K562 (cell line): ENCODE data around the gene BNIP5. TPM values are rescaled to one million over a fixed set of nuclear protein-coding genes. Genes with fewer than 3 reads are reported as not detected.

Experiments
- BRF2 ChIP-seq: IDR thresholded peaks from 3 replicates; pipeline ENCODE4 v1.6.1; 2011; ENCODE audit warnings: borderline replicate concordance, mild to moderate bottlenecking; ENCODE audit not compliant: insufficient read length, insufficient read depth
- CBX3 ChIP-seq, 2 experiments: IDR thresholded peaks; 1 replicate in 1 of 2; 2 replicates in 1 of 2; pipeline ENCODE4 v1.6.1; 2012; ENCODE audit warnings: inconsistent platforms in 2 of 2, low read length in 2 of 2, borderline replicate concordance in 1 of 2, control low read depth in 1 of 2
- CREM ChIP-seq: IDR thresholded peaks from 2 replicates; pipeline ENCODE4 v1.6.1; 2014; ENCODE audit warnings: antibody characterized with exemption, low read depth
- GABPB2 ChIP-seq: fragments of 250-450 bp; sonication (Bioruptor Pico); conservative IDR thresholded peaks from 2 replicates; pipeline ENCODE4 v1.5.1; 2021; ENCODE audit warnings: mild to moderate bottlenecking
- GATA2 ChIP-seq: sonication (generic); formaldehyde crosslinking; IDR thresholded peaks from 2 replicates; pipeline ENCODE4 v1.4.0; 2020; ENCODE audit warnings: mild to moderate bottlenecking, missing genetic modification reagents
- MAFF ChIP-seq: IDR thresholded peaks from 2 replicates; pipeline ENCODE4 v1.6.1; 2012; ENCODE audit warnings: low read length, improper control_type of control experiment
- MEF2A ChIP-seq: IDR thresholded peaks from 2 replicates; pipeline ENCODE4 v1.6.1; 2011; ENCODE audit warnings: low read depth, mild to moderate bottlenecking, low read length, moderate library complexity; ENCODE audit not compliant: control insufficient read depth
- NR1H2 ChIP-seq: sonication (generic); formaldehyde crosslinking; IDR thresholded peaks from 2 replicates; pipeline ENCODE4 v1.4.0; 2020; ENCODE audit warnings: mild to moderate bottlenecking, missing genetic modification reagents
- NR2C1 ChIP-seq, 2 experiments: fragments of 450-650 bp; IDR thresholded peaks; 2 replicates each; pipeline ENCODE4 v1.6.1; 2017; ENCODE audit warnings: mild to moderate bottlenecking in 2 of 2, antibody characterized with exemption in 1 of 2, inconsistent platforms in 1 of 2, missing compliant biosample characterization in 1 of 2, missing genetic modification characterization in 1 of 2
- SMARCB1 ChIP-seq: IDR thresholded peaks from 2 replicates; pipeline ENCODE4 v1.6.1; 2011; ENCODE audit warnings: improper control_type of control experiment, low read depth; ENCODE audit not compliant: insufficient read length
- ZNF583 ChIP-seq: fragments of 250-450 bp; sonication (Bioruptor Pico); IDR thresholded peaks from 2 replicates; pipeline ENCODE4 v1.4.0; 2020
- polyA plus RNA-seq, 8 experiments: library from polyadenylated mRNA; depleted of rRNA in 4 of 8; stranded (reverse) in 5 of 8; unstranded in 3 of 8; fragments of >200 nt; fragmentation: Nextera tagmentation in 2 of 8; fragmentation: Illumina TruSeq in 1 of 8; extraction: Ambion mirVana in 2 of 8; extraction: Trizol in 1 of 8; gene quantifications; 2 replicates each; pipeline versions ENCODE4 v1.2.1 to v1.2.3, GENCODE V29; 2011 to 2014; ENCODE audit warnings: inconsistent platforms in 1 of 8, missing spikeins in 1 of 8
- total RNA-seq, 7 experiments: library from RNA; depleted of rRNA in 6 of 7; stranded (reverse); fragments of >200 nt in 6 of 7; fragmentation: Illumina TruSeq in 2 of 7; extraction: Trizol in 2 of 7; gene quantifications; 2 replicates each; pipeline versions ENCODE4 v1.2.1 to v1.2.3, GENCODE V29; 2011 to 2021; ENCODE audit warnings: low replicate concordance in 1 of 7
- TF ChIP-seq, protein P1 (sequence below), 2 experiments: fragments of 450-650 bp; IDR thresholded peaks; 2 replicates each; pipeline ENCODE4 v1.6.1; 2018; ENCODE audit warnings: mild to moderate bottlenecking in 2 of 2, low read depth in 1 of 2; ENCODE audit not compliant: partially characterized antibody in 2 of 2
- TF ChIP-seq, protein P2 (sequence below): fragments of 250-450 bp; sonication (Bioruptor Pico); IDR thresholded peaks from 2 replicates; pipeline ENCODE4 v1.8.0; 2022; ENCODE audit warnings: inconsistent platforms
- TF ChIP-seq, protein P3 (sequence below), 3 experiments: IDR thresholded peaks in 2 of 3; conservative IDR thresholded peaks in 1 of 3; 2 replicates each; pipeline ENCODE4 v1.5.1; 2011 to 2012; ENCODE audit warnings: low read length in 3 of 3, mild to moderate bottlenecking in 3 of 3, control low read depth in 2 of 3, improper control_type of control experiment in 1 of 3, inconsistent platforms in 1 of 3, low read depth in 1 of 3, mixed read lengths in 1 of 3, moderate library complexity in 1 of 3; ENCODE audit not compliant: insufficient read depth in 2 of 3

Gene BNIP5
- total and polyA plus RNA-seq, 9 of the 15 experiments (the other 6 are each of a cell fraction or from before 2014, with no cell fraction given) = not detected

DNA sequence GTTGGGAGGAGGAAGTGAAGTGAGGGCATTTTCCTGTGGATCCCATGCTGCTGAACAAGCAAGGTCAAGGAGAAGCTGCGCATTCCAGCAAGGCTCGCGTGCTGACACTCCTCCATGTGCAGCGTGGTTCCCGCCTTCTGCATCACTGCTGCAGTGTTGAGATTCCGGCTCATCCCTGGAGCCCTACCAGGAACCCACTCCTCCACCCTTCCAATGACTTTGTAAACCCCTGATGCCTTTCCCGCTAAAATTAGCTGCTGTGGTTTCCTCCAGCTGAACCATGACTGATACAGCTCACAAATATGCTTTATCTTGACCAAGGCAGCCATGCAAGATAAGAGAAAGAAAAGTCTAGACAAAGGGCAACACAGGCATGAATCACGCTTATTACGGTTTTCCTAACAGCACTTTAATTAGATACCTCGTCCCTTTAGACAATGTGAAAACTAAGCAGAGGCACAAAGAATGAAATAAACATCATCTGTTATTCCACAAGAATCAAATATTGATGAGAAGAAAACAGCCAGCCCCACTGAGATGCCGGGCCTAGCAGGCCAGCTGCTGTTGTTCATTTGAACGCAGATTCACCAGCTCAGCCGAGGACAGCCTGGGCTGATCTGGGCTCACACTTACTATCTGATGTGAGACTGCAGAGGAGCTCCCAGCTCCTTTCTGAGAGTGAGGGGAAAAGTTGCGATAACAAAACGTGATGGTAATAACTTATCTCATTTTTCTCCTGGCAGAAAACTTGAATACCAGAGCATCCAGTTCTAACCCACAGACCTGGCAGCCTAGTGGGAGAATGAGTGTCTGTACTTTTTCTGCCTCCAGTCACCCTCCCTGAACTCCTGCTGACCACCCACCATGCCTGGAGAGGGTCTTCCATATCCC lies 14.2 kb upstream of the BNIP5 start (continued):
- TF ChIP-seq, protein P1, sequence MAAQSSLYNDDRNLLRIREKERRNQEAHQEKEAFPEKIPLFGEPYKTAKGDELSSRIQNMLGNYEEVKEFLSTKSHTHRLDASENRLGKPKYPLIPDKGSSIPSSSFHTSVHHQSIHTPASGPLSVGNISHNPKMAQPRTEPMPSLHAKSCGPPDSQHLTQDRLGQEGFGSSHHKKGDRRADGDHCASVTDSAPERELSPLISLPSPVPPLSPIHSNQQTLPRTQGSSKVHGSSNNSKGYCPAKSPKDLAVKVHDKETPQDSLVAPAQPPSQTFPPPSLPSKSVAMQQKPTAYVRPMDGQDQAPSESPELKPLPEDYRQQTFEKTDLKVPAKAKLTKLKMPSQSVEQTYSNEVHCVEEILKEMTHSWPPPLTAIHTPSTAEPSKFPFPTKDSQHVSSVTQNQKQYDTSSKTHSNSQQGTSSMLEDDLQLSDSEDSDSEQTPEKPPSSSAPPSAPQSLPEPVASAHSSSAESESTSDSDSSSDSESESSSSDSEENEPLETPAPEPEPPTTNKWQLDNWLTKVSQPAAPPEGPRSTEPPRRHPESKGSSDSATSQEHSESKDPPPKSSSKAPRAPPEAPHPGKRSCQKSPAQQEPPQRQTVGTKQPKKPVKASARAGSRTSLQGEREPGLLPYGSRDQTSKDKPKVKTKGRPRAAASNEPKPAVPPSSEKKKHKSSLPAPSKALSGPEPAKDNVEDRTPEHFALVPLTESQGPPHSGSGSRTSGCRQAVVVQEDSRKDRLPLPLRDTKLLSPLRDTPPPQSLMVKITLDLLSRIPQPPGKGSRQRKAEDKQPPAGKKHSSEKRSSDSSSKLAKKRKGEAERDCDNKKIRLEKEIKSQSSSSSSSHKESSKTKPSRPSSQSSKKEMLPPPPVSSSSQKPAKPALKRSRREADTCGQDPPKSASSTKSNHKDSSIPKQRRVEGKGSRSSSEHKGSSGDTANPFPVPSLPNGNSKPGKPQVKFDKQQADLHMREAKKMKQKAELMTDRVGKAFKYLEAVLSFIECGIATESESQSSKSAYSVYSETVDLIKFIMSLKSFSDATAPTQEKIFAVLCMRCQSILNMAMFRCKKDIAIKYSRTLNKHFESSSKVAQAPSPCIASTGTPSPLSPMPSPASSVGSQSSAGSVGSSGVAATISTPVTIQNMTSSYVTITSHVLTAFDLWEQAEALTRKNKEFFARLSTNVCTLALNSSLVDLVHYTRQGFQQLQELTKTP (IDR thresholded peaks at IDR 0.05; ENCODE audit: low read depth in 1 of 2, partially characterized antibody in 2 of 2) = peak in 1 of 2 experiments; percentile 50
- TF ChIP-seq GATA2 (CRISPR knock-in tag) (peak; percentile 93), CBX3 (IDR thresholded peaks at IDR 0.05; ENCODE audit: borderline replicate concordance in 1 of 2, low read length in 2 of 2) (peak in 1 of 2 experiments; percentile 17; a peak in 1 of 3 replicates), NR2C1 (IDR thresholded peaks at IDR 0.05) (no peak; the same call in 1 of the 2 replicates), NR2C1 (tag; IDR thresholded peaks at IDR 0.05) (peak; percentile 75), SMARCB1 (no peak), ZNF583 (peak; percentile 71; the same call in 1 of the 2 replicates), MAFF (peak; percentile 4; the same call in 1 of the 2 replicates), MEF2A (peak; percentile 91), GABPB2 (CRISPR knock-in tag) (no peak), NR1H2 (CRISPR knock-in tag) (no peak; the same call in 1 of the 2 replicates), CREM (peak; percentile 80), BRF2 (no peak)
- TF ChIP-seq, protein P2, sequence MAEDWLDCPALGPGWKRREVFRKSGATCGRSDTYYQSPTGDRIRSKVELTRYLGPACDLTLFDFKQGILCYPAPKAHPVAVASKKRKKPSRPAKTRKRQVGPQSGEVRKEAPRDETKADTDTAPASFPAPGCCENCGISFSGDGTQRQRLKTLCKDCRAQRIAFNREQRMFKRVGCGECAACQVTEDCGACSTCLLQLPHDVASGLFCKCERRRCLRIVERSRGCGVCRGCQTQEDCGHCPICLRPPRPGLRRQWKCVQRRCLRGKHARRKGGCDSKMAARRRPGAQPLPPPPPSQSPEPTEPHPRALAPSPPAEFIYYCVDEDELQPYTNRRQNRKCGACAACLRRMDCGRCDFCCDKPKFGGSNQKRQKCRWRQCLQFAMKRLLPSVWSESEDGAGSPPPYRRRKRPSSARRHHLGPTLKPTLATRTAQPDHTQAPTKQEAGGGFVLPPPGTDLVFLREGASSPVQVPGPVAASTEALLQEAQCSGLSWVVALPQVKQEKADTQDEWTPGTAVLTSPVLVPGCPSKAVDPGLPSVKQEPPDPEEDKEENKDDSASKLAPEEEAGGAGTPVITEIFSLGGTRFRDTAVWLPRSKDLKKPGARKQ (CRISPR knock-in tag) = no peak
- TF ChIP-seq, protein P3, sequence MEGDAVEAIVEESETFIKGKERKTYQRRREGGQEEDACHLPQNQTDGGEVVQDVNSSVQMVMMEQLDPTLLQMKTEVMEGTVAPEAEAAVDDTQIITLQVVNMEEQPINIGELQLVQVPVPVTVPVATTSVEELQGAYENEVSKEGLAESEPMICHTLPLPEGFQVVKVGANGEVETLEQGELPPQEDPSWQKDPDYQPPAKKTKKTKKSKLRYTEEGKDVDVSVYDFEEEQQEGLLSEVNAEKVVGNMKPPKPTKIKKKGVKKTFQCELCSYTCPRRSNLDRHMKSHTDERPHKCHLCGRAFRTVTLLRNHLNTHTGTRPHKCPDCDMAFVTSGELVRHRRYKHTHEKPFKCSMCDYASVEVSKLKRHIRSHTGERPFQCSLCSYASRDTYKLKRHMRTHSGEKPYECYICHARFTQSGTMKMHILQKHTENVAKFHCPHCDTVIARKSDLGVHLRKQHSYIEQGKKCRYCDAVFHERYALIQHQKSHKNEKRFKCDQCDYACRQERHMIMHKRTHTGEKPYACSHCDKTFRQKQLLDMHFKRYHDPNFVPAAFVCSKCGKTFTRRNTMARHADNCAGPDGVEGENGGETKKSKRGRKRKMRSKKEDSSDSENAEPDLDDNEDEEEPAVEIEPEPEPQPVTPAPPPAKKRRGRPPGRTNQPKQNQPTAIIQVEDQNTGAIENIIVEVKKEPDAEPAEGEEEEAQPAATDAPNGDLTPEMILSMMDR (IDR thresholded peaks at IDR 0.05 in 2 of 3, conservative IDR thresholded peaks at IDR 0.05 in 1 of 3; ENCODE audit: insufficient read depth in 2 of 3, low read depth in 1 of 3, low read length in 3 of 3) = no peak
